GM23338 (cell line): Measurements from ENCODE around the gene OR6C65. TPM values are rescaled to one million over a fixed set of nuclear protein-coding genes. Genes with fewer than 3 reads are reported as not detected.

Experiments used
- ATAC-seq: fragments of 200-7000 bp; cut with Tn5 transposase; 3 replicates; pipeline ENCODE4 v1.9.1; 2020
- DNase-seq: peaks from one replicate; pipeline ENCODE4 v3.0.0-alpha.2; 2015; ENCODE audit warnings: low spot score
- H2AFZ ChIP-seq: fragments of 200-600 bp; sonication (generic); 2 replicates; pipeline ENCODE4 v1.8.0; 2016; ENCODE audit warnings: antibody characterized with exemption, mild to moderate bottlenecking, moderate library complexity
- H3F3A ChIP-seq: fragments of 200-600 bp; sonication (generic); replicated peaks from 2 replicates; pipeline ENCODE4 v1.8.0; 2017; ENCODE audit warnings: antibody characterized with exemption, mixed run types, low read depth
- H3K27ac ChIP-seq: fragments of 200-600 bp; sonication (generic); 2 replicates; pipeline ENCODE4 v1.6.1; 2016; ENCODE audit warnings: low read depth
- H3K27me3 ChIP-seq: fragments of 200-600 bp; sonication (generic); 2 replicates; pipeline ENCODE4 v1.8.0; 2016; ENCODE audit warnings: mild to moderate bottlenecking, mixed run types, moderate library complexity; ENCODE audit not compliant: insufficient read depth
- H3K36me3 ChIP-seq: fragments of 200-600 bp; sonication (generic); 2 replicates; pipeline ENCODE4 v1.8.0; 2016; ENCODE audit warnings: mild to moderate bottlenecking; ENCODE audit not compliant: insufficient read depth
- H3K4me1 ChIP-seq: fragments of 200-600 bp; sonication (generic); 2 replicates; pipeline ENCODE4 v1.8.0; 2016; ENCODE audit warnings: mild to moderate bottlenecking, moderate library complexity; ENCODE audit not compliant: insufficient read depth
- H3K4me2 ChIP-seq: fragments of 200-600 bp; sonication (generic); 2 replicates; pipeline ENCODE4 v1.7.1; 2017; ENCODE audit warnings: mixed run types
- H3K4me3 ChIP-seq: fragments of 200-600 bp; sonication (generic); 2 replicates; pipeline ENCODE4 v1.6.1; 2016; ENCODE audit warnings: mixed run types
- H3K79me2 ChIP-seq: fragments of 200-600 bp; sonication (generic); replicated peaks from 2 replicates; pipeline ENCODE4 v1.8.0; 2017; ENCODE audit warnings: mild to moderate bottlenecking; ENCODE audit not compliant: insufficient read depth
- H3K9me2 ChIP-seq: fragments of 200-600 bp; sonication (generic); 2 replicates; pipeline ENCODE4 v1.8.0; 2017; ENCODE audit not compliant: insufficient read depth
- H4K20me1 ChIP-seq: fragments of 200-600 bp; sonication (generic); replicated peaks from 2 replicates; pipeline ENCODE4 v1.8.0; 2017; ENCODE audit warnings: mild to moderate bottlenecking; ENCODE audit not compliant: insufficient read depth
- H3K27ac Mint-ChIP-seq: 2 replicates; pipeline ENCODE4 v1.8.0; 2020; ENCODE audit warnings: inconsistent platforms, mild to moderate bottlenecking, moderate library complexity, mixed read lengths
- H3K27me3 Mint-ChIP-seq: 3 replicates; pipeline ENCODE4 v1.8.0; 2022; ENCODE audit warnings: low read depth, mild to moderate bottlenecking, moderate library complexity, mixed read lengths, inconsistent platforms; ENCODE audit not compliant: insufficient read depth, poor library complexity
- H3K36me3 Mint-ChIP-seq: 3 replicates; pipeline ENCODE4 v1.8.0; 2021; ENCODE audit warnings: low read depth, mild to moderate bottlenecking, inconsistent platforms, moderate library complexity, mixed read lengths
- H3K4me1 Mint-ChIP-seq: 3 replicates; pipeline ENCODE4 v1.8.0; 2020; ENCODE audit warnings: mild to moderate bottlenecking, inconsistent platforms, mixed read lengths
- H3K4me3 Mint-ChIP-seq: 3 replicates; pipeline ENCODE4 v1.8.0; 2021; ENCODE audit warnings: moderate library complexity, mild to moderate bottlenecking, inconsistent platforms, mixed read lengths
- H3K9me3 Mint-ChIP-seq: 3 replicates; pipeline ENCODE4 v1.8.0; 2020; ENCODE audit warnings: moderate library complexity, mild to moderate bottlenecking, inconsistent platforms, mixed read lengths
- CREB1 ChIP-seq: fragments of 250-450 bp; sonication (Bioruptor Pico); IDR thresholded peaks from 2 replicates; pipeline ENCODE4 v1.5.0; 2020; ENCODE audit warnings: low read depth, mild to moderate bottlenecking, moderate library complexity
- EZH2 ChIP-seq: fragments of 200-600 bp; sonication (generic); IDR thresholded peaks from one replicate; pipeline ENCODE4 v1.8.0; 2017; ENCODE audit warnings: antibody characterized with exemption, mild to moderate bottlenecking, low read depth; ENCODE audit not compliant: unreplicated experiment
- EZH2phosphoT487 ChIP-seq: fragments of 200-600 bp; sonication (generic); IDR thresholded peaks from one replicate; pipeline ENCODE4 v1.8.1; 2018; ENCODE audit warnings: antibody characterized with exemption; ENCODE audit not compliant: unreplicated experiment
- JUNB ChIP-seq: IDR thresholded peaks from one replicate; pipeline ENCODE4 v1.6.1; 2016; ENCODE audit warnings: antibody characterized with exemption; ENCODE audit not compliant: unreplicated experiment
- NANOG ChIP-seq: IDR thresholded peaks from 2 replicates; pipeline ENCODE4 v1.6.1; 2016; ENCODE audit warnings: antibody characterized with exemption, borderline replicate concordance
- POLR2AphosphoS5 ChIP-seq: IDR thresholded peaks from 2 replicates; pipeline ENCODE4 v1.6.1; 2016; ENCODE audit warnings: antibody characterized with exemption, low read depth
- STAT1 ChIP-seq: IDR thresholded peaks from one replicate; pipeline ENCODE4 v1.6.1; 2016; ENCODE audit warnings: antibody characterized with exemption; ENCODE audit not compliant: unreplicated experiment
- polyA plus RNA-seq: library from polyadenylated mRNA; unstranded; fragments of >200 nt; fragmentation: Nextera tagmentation; extraction: Ambion mirVana; gene quantifications from 2 replicates; pipeline ENCODE4 v1.2.1, GENCODE V29; 2016
- total RNA-seq: library from RNA; depleted of rRNA; stranded (reverse); fragments of >200 nt; shearing (Covaris generic); gene quantifications from 2 replicates; pipeline ENCODE4 v1.2.3, GENCODE V29; 2014
- TF ChIP-seq, protein P1 (sequence below): IDR thresholded peaks from one replicate; pipeline ENCODE4 v1.6.1; 2018; ENCODE audit warnings: antibody characterized with exemption; ENCODE audit not compliant: unreplicated experiment
- TF ChIP-seq, protein P2 (sequence below): IDR thresholded peaks from 2 replicates; pipeline ENCODE4 v1.6.1; 2016; ENCODE audit warnings: antibody characterized with exemption

OR6C65 gene
- total and polyA plus RNA-seq, 2 experiments from 2014 or later = not detected

DNA sequence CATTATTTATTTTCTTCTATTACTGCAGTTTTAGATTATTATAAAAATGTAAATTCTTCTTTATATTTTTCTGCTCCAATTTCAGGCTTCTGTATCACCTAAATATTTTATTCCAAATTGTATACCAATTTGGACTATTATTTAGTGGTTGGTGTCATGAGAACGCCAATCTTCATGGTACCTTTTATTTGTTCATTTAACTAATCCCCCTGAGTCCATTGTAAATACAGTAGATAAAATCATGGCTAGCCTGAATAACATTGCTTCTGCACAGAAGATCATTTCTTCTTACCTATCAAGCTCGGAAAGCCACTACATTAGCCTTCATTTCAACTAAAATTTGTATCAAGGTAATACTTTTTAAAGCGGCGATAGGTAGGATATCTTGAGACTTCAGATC is 37.7 kb upstream of the OR6C65 start, which contains the start of gene OR6C75 (continued):
- TF ChIP-seq, protein P1, sequence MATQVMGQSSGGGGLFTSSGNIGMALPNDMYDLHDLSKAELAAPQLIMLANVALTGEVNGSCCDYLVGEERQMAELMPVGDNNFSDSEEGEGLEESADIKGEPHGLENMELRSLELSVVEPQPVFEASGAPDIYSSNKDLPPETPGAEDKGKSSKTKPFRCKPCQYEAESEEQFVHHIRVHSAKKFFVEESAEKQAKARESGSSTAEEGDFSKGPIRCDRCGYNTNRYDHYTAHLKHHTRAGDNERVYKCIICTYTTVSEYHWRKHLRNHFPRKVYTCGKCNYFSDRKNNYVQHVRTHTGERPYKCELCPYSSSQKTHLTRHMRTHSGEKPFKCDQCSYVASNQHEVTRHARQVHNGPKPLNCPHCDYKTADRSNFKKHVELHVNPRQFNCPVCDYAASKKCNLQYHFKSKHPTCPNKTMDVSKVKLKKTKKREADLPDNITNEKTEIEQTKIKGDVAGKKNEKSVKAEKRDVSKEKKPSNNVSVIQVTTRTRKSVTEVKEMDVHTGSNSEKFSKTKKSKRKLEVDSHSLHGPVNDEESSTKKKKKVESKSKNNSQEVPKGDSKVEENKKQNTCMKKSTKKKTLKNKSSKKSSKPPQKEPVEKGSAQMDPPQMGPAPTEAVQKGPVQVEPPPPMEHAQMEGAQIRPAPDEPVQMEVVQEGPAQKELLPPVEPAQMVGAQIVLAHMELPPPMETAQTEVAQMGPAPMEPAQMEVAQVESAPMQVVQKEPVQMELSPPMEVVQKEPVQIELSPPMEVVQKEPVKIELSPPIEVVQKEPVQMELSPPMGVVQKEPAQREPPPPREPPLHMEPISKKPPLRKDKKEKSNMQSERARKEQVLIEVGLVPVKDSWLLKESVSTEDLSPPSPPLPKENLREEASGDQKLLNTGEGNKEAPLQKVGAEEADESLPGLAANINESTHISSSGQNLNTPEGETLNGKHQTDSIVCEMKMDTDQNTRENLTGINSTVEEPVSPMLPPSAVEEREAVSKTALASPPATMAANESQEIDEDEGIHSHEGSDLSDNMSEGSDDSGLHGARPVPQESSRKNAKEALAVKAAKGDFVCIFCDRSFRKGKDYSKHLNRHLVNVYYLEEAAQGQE = no peak
- TF ChIP-seq POLR2AphosphoS5 (no peak), STAT1 (no peak), NANOG (no peak), EZH2 (no peak), JUNB (no peak)

DNA sequence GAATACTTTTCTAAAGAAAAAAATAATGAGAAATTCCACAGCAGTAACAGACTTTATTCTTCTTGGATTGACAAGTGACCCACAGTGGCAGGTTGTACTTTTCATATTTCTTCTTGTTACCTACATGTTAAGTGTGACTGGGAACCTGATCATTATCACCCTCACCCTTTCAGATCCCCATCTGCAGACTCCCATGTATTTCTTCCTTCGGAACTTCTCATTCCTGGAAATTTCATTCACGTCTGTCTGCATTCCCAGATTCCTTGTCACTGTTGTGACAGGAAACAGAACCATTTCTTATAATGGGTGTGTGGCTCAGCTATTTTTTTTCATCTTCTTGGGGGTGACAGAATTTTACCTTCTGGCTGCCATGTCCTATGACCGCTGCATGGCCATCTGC is 35.2 kb upstream of the OR6C65 start:
- H3F3A ChIP-seq = no peaks in the 10 kb centered on the region
- no peak overlapping the region for H3K4me3 Mint-ChIP-seq
- TF ChIP-seq, protein P2, sequence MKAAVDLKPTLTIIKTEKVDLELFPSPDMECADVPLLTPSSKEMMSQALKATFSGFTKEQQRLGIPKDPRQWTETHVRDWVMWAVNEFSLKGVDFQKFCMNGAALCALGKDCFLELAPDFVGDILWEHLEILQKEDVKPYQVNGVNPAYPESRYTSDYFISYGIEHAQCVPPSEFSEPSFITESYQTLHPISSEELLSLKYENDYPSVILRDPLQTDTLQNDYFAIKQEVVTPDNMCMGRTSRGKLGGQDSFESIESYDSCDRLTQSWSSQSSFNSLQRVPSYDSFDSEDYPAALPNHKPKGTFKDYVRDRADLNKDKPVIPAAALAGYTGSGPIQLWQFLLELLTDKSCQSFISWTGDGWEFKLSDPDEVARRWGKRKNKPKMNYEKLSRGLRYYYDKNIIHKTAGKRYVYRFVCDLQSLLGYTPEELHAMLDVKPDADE = no peak
- TF ChIP-seq STAT1 = no peak
- H3K9me3 Mint-ChIP-seq = no peaks in the 10 kb centered on the region
- no peaks in the 10 kb centered on the region for H3K27me3 Mint-ChIP-seq
- no peak for DNase-seq
- H3K4me1 ChIP-seq = no peaks in the 10 kb centered on the region
- H3K36me3 Mint-ChIP-seq = no peaks in the 10 kb centered on the region
- no peaks in the 10 kb centered on the region for H3K79me2 ChIP-seq
- no peak overlapping the region for H3K4me3 ChIP-seq
- no peaks in the 10 kb centered on the region for H3K36me3 ChIP-seq
- no peaks in the 10 kb centered on the region for H3K9me2 ChIP-seq
- H2AFZ ChIP-seq = no peak overlapping the region
- no peaks in the 10 kb centered on the region for H3K27me3 ChIP-seq
- no peaks in the 10 kb centered on the region for H3K4me1 Mint-ChIP-seq
- no peaks in the 10 kb centered on the region for H4K20me1 ChIP-seq
- H3K27ac Mint-ChIP-seq = no peak overlapping the region
- H3K27ac ChIP-seq = no peak overlapping the region
- ATAC-seq = no peak
- H3K4me2 ChIP-seq = no peak overlapping the region

DNA sequence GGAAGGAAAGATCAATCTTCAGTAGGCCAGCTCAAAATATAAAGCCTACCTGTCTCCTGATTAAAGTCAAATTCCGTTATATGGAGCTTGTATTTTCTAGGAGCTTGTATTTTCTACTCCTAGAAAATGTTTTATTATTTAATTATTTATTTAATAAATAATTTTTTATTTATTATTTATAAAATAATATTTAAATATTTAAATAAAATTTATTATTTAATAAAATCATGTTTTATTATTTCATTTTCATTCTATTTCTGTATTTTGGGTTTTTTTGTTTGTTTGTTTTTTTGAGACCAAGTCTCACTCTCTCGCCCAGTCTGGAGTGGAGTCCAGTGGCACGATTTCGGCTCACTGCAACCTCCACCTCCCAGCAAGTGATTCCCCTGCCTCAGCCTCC is 27.8 kb upstream of the OR6C65 start:
- H3K4me1 ChIP-seq = no peaks in the 10 kb centered on the region
- H3K9me3 Mint-ChIP-seq = no peaks in the 10 kb centered on the region
- DNase-seq = no peak
- H4K20me1 ChIP-seq = no peaks in the 10 kb centered on the region
- H3K4me3 ChIP-seq = no peak overlapping the region
- no peaks in the 10 kb centered on the region for H3F3A ChIP-seq
- no peak overlapping the region for H3K27ac Mint-ChIP-seq
- H3K27me3 Mint-ChIP-seq = no peaks in the 10 kb centered on the region
- H3K36me3 Mint-ChIP-seq = no peaks in the 10 kb centered on the region
- no peak overlapping the region for H2AFZ ChIP-seq
- H3K4me2 ChIP-seq = no peak overlapping the region
- no peak overlapping the region for H3K4me3 Mint-ChIP-seq
- no peak overlapping the region for H3K27ac ChIP-seq
- no peaks in the 10 kb centered on the region for H3K79me2 ChIP-seq
- ATAC-seq = no peak
- no peaks in the 10 kb centered on the region for H3K9me2 ChIP-seq
- H3K36me3 ChIP-seq = no peaks in the 10 kb centered on the region
- no peaks in the 10 kb centered on the region for H3K27me3 ChIP-seq
- no peaks in the 10 kb centered on the region for H3K4me1 Mint-ChIP-seq
- TF ChIP-seq STAT1 (no peak), CREB1 (CRISPR knock-in tag) (no peak), JUNB (no peak), POLR2AphosphoS5 (no peak), EZH2phosphoT487 (no peak)
- TF ChIP-seq, protein P2 = no peak
- TF ChIP-seq, protein P1 = no peak
